K562 treated with DMSO at 1 percent for 4 hours (cell line): ENCODE measurements around the gene ADH1B. TPM values are rescaled to one million over a fixed set of nuclear protein-coding genes. Genes with fewer than 3 reads are reported as not detected.

Experiments used
- total RNA-seq: library from RNA; unstranded; fragments of 300-600 nt; gene quantifications from 2 replicates; pipeline ENCODE4 v1.2.3, GENCODE V29; 2022; ENCODE audit not compliant: insufficient read depth

ADH1B gene
- not detected in 2 replicates for total RNA-seq

GRCh38 chr4:99321241-99322191 lies at the start of gene ADH1B:
Gene ADH1B, minus strand, starts transcription at chr4:99321401. Its CDS starts 70 bp downstream, at chr4:99321331.

GRCh38 chr4:99352602-99353537 lies 31.7 kb upstream of the ADH1B start, which contains the start of gene ADH1C:
Gene ADH1C, minus strand, starts transcription at chr4:99352746. Its CDS starts 71 bp downstream, at chr4:99352675.

GRCh38 chr4:99290848-99291786 lies 30.1 kb downstream of the ADH1B start, which contains the start of gene ADH1A:
Gene ADH1A, minus strand, starts transcription at chr4:99290985. Its CDS starts 71 bp downstream, at chr4:99290914.

Other genes with a start within 250 kb of the ADH1B start
- 90.4 and 92.5 TPM in 2 replicates for gene ADH5, start 232.6 kb downstream of the ADH1B start, total RNA-seq
- gene ADH4, start 177.1 kb downstream of the ADH1B start, total RNA-seq, result not detected in 2 replicates
- gene ADH6, start 102.2 kb downstream of the ADH1B start, total RNA-seq, result not detected in 2 replicates
- gene ADH1A, start 30.4 kb downstream of the ADH1B start, total RNA-seq, result not detected in 2 replicates
- not detected in 2 replicates for gene ADH1C, start 31.3 kb upstream of the ADH1B start, total RNA-seq
- gene ADH7, start 113.9 kb upstream of the ADH1B start, total RNA-seq, result not detected in 2 replicates
- gene C4orf17, start 189.6 kb upstream of the ADH1B start, total RNA-seq, result not detected in 2 replicates
- 2.0 and 7.1 TPM in 2 replicates for gene TRMT10A, start 242.6 kb upstream of the ADH1B start, total RNA-seq